Osteocyte (in vitro differentiated cells): ENCODE measurements around the gene ZNF280C. TPM values are rescaled to one million over a fixed set of nuclear protein-coding genes. Genes with fewer than 3 reads are reported as not detected.
A peak's percentile ranks its signal among the peaks of the same experiment; 100 is the strongest.
"Not testable (repeated sequence)": the region's sequence is repeated elsewhere in the genome, so short reads cannot be mapped to it uniquely, and the experiment has no call there.

Source experiments
- DNase-seq: peaks from one replicate; pipeline ENCODE4 v3.0.0; 2021; ENCODE audit warnings: mixed read lengths; ENCODE audit not compliant: unreplicated experiment; ENCODE audit errors: extremely low spot score
- H3K27ac Mint-ChIP-seq: one replicate; pipeline ENCODE4 v1.8.0; 2021; ENCODE audit warnings: mild to moderate bottlenecking, mixed read lengths; ENCODE audit not compliant: unreplicated experiment
- H3K27me3 Mint-ChIP-seq: one replicate; pipeline ENCODE4 v1.8.0; 2021; ENCODE audit warnings: mixed read lengths; ENCODE audit not compliant: unreplicated experiment
- H3K36me3 Mint-ChIP-seq: one replicate; pipeline ENCODE4 v1.8.0; 2021; ENCODE audit warnings: mixed read lengths; ENCODE audit not compliant: unreplicated experiment
- H3K4me1 Mint-ChIP-seq: one replicate; pipeline ENCODE4 v1.8.0; 2021; ENCODE audit warnings: mixed read lengths; ENCODE audit not compliant: unreplicated experiment
- H3K4me3 Mint-ChIP-seq: one replicate; pipeline ENCODE4 v1.8.0; 2021; ENCODE audit warnings: mild to moderate bottlenecking, moderate library complexity, mixed read lengths; ENCODE audit not compliant: unreplicated experiment
- H3K9me3 Mint-ChIP-seq: one replicate; pipeline ENCODE4 v1.8.0; 2021; ENCODE audit warnings: mixed read lengths; ENCODE audit not compliant: unreplicated experiment
- CTCF ChIP-seq: fragments of 200-600 bp; sonication (generic); IDR thresholded peaks from 2 replicates; pipeline ENCODE4 v1.5.0; 2021; ENCODE audit warnings: antibody characterized with exemption, mild to moderate bottlenecking, moderate library complexity
- total RNA-seq: library from RNA; stranded (reverse); gene quantifications from 2 replicates; pipeline ENCODE4 v1.2.1, GENCODE V29; 2021

Gene ZNF280C
- total RNA-seq, 1 donor from 2014 or later = 6.3 TPM

- H3K9me3 Mint-ChIP-seq = peaks cover 8% of the 10 kb centered on the region
- no peaks in the 10 kb centered on the region for H3K27me3 Mint-ChIP-seq
- peak overlapping the region; percentile 66 for H3K27ac Mint-ChIP-seq
- peaks cover 18% of the 10 kb centered on the region for H3K4me1 Mint-ChIP-seq
- no peak overlapping the region for H3K4me3 Mint-ChIP-seq
- peaks cover 5% of the 10 kb centered on the region for H3K36me3 Mint-ChIP-seq
- no peak for DNase-seq
- TF ChIP-seq CTCF = no peak
Observed at GRCh38 chrX:130245441-130245840, 23.3 kb downstream of the ZNF280C start.

- H3K36me3 Mint-ChIP-seq = peaks cover 13% of the 10 kb centered on the region
- H3K27ac Mint-ChIP-seq, DNase-seq, H3K4me1 Mint-ChIP-seq, H3K27me3 Mint-ChIP-seq, H3K9me3 Mint-ChIP-seq, H3K4me3 Mint-ChIP-seq: not testable (repeated sequence)
Observed at GRCh38 chrX:130231184-130231583, 37.5 kb downstream of the ZNF280C start.

GRCh38 chrX:130228871-130229270 lies 39.8 kb downstream of the ZNF280C start:
- H3K9me3 Mint-ChIP-seq = no peaks in the 10 kb centered on the region
- H3K36me3 Mint-ChIP-seq = peaks cover 10% of the 10 kb centered on the region
- no peak overlapping the region for H3K27ac Mint-ChIP-seq
- no peak for TF ChIP-seq CTCF
- no peaks in the 10 kb centered on the region for H3K27me3 Mint-ChIP-seq
- no peak for DNase-seq
- H3K4me1 Mint-ChIP-seq = no peaks in the 10 kb centered on the region
- no peak overlapping the region for H3K4me3 Mint-ChIP-seq

- Mint-ChIP-seq H3K4me3 (no peak overlapping the region), H3K27ac (no peak overlapping the region), H3K36me3 (peaks cover 10% of the 10 kb centered on the region), H3K27me3 (no peaks in the 10 kb centered on the region), H3K4me1 (no peaks in the 10 kb centered on the region), H3K9me3 (no peaks in the 10 kb centered on the region)
- DNase-seq = no peak
- no peak for TF ChIP-seq CTCF
Observed at GRCh38 chrX:130224810-130225209, 43.9 kb downstream of the ZNF280C start.

GRCh38 chrX:130216320-130216719 lies 52.4 kb downstream of the ZNF280C start:
- no peaks in the 10 kb centered on the region for H3K27me3 Mint-ChIP-seq
- no peak for TF ChIP-seq CTCF
- no peak overlapping the region for H3K4me3 Mint-ChIP-seq
- H3K27ac Mint-ChIP-seq = no peak overlapping the region
- H3K4me1 Mint-ChIP-seq = no peaks in the 10 kb centered on the region
- peaks cover 16% of the 10 kb centered on the region for H3K36me3 Mint-ChIP-seq
- DNase-seq = no peak
- H3K9me3 Mint-ChIP-seq = peaks cover 12% of the 10 kb centered on the region

- no peak overlapping the region for H3K27ac Mint-ChIP-seq
- TF ChIP-seq CTCF = no peak
- DNase-seq = no peak
- H3K27me3 Mint-ChIP-seq = no peaks in the 10 kb centered on the region
- peaks cover 12% of the 10 kb centered on the region for H3K9me3 Mint-ChIP-seq
- no peaks in the 10 kb centered on the region for H3K4me1 Mint-ChIP-seq
- no peak overlapping the region for H3K4me3 Mint-ChIP-seq
- peaks cover 16% of the 10 kb centered on the region for H3K36me3 Mint-ChIP-seq
Observed at GRCh38 chrX:130213376-130213775, 55.3 kb downstream of the ZNF280C start.
